RPMI7951 (cell line): Measurements from ENCODE around the gene TNNC1. TPM values are rescaled to one million over a fixed set of nuclear protein-coding genes. Genes with fewer than 3 reads are reported as not detected.

ENCODE experiments used
- DNase-seq: peaks from one replicate; pipeline ENCODE4 v3.0.0-alpha.2; 2012; ENCODE audit warnings: low read depth
- total RNA-seq: library from RNA; depleted of rRNA; stranded (reverse); fragments of >200 nt; shearing (Covaris generic); gene quantifications from 2 replicates; pipeline ENCODE4 v1.2.3, GENCODE V29; 2014

The TNNC1 gene
- total RNA-seq, 1 experiment from 2014 or later: not detected

- no peak for DNase-seq
Measured at GRCh38 chr3:52458770-52459545, 5.1 kb upstream of the TNNC1 start.

GRCh38 chr3:52458031-52458760 lies 4.4 kb upstream of the TNNC1 start:
- no peak for DNase-seq

- no peak for DNase-seq
Measured at GRCh38 chr3:52456800-52457183, 3.0 kb upstream of the TNNC1 start.

GRCh38 chr3:52456169-52456799 lies 2.4 kb upstream of the TNNC1 start:
- peak; percentile 45 for DNase-seq

GRCh38 chr3:52455283-52456168 lies 1.7 kb upstream of the TNNC1 start, which contains the start of gene NISCH:
Gene NISCH, plus strand, starts transcription at chr3:52455604. Its CDS starts 38 bp downstream, at chr3:52455642.
- peak; percentile 77 for DNase-seq

- no peak for DNase-seq
Measured at GRCh38 chr3:52454938-52455282, 1.1 kb upstream of the TNNC1 start.

GRCh38 chr3:52454250-52454937 lies 553 bp upstream of the TNNC1 start:
- no peak for DNase-seq

GRCh38 chr3:52452570-52453221 lies 1.1 kb downstream of the TNNC1 start:
- DNase-seq: no peak

- DNase-seq: no peak
Measured at GRCh38 chr3:52452126-52452525, 1.7 kb downstream of the TNNC1 start.

- DNase-seq: no peak
Measured at GRCh38 chr3:52451237-52452083, 2.4 kb downstream of the TNNC1 start.

GRCh38 chr3:52450489-52451236 lies 3.2 kb downstream of the TNNC1 start:
- DNase-seq: no peak

- DNase-seq: no peak
Measured at GRCh38 chr3:52447512-52448355, 6.1 kb downstream of the TNNC1 start.

GRCh38 chr3:52446631-52447511 lies 7.0 kb downstream of the TNNC1 start:
- peak; percentile 61 for DNase-seq

GRCh38 chr3:52446042-52446441 lies 7.8 kb downstream of the TNNC1 start:
- DNase-seq: no peak

- DNase-seq: peak; percentile 58
Measured at GRCh38 chr3:52444860-52445793, 8.7 kb downstream of the TNNC1 start, which contains the start of gene SEMA3G. Gene SEMA3G, minus strand, starts transcription at chr3:52445103. Its CDS starts 76 bp downstream, at chr3:52445027.
